ENCODE measurements around the gene NOS1.

The NOS1 gene

GRCh38 chr12:117329756-117330155 is 31.7 kb downstream of the NOS1 start:
- no peak for DNase-seq

- DNase-seq: no peak
Observed at GRCh38 chr12:117328556-117329100, 32.8 kb downstream of the NOS1 start.

GRCh38 chr12:117322428-117322827 is 39.0 kb downstream of the NOS1 start:
- DNase-seq: no peak

- DNase-seq: no peak
Observed at GRCh38 chr12:117321572-117321971, 39.9 kb downstream of the NOS1 start.

- no peak for DNase-seq
Observed at GRCh38 chr12:117318591-117318990, 42.8 kb downstream of the NOS1 start.

DNA sequence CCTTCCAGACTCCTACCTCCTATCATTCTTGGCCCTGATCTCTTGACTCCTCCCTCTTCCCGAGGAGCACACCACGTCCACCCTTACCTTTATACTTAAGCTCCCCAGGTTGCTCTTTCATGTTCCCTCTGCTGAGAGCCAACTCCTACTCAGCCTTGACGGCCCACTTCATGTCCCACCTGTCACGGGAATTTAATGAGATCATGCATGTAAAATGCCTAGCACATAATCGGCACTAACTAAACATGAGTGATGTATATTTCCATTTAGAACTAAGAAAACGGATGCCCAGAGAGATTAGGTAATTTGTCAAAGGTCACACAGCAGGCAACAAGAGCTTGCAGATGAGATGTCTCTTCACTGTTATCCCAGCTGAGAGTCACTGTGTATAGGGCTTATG is 45.1 kb downstream of the NOS1 start:
- no peak for DNase-seq

DNA sequence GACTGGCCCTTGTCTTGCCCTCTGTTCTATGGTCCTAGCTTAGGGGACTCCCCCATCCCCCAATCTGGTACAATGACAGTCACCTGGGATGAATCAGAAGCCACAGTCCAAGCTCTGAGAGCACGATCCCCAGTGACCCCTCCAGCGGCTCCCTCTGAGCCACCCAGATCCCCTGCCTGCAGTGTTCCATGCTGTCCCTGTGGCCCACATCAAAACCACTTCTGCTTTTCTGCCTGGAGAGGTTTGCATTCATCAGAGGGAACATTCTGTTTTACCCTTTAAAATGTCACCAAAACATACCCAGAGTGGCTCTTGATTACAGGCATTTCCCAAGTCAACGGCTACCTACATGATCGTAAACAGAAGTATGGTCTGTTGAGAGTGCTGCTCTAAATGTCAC is 47.5 kb downstream of the NOS1 start:
- DNase-seq: no peak

DNA sequence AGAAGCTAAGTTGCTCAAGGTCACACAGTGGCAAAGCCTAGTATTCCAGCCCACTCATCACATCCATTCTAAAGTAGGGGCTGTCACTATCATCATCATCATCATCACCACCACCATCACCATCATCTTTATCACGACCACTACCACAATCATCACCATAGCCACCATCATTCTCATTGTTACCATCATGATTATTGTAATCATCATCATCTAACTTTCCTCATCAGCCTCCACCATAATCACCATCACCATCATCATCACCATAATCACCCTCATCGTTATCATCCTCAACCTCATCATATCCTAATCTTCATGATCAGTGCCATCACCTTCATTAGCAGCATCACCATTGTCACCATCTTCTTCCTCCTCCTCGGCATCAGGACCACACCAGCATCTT is 48.7 kb downstream of the NOS1 start:
- DNase-seq: no peak

DNA sequence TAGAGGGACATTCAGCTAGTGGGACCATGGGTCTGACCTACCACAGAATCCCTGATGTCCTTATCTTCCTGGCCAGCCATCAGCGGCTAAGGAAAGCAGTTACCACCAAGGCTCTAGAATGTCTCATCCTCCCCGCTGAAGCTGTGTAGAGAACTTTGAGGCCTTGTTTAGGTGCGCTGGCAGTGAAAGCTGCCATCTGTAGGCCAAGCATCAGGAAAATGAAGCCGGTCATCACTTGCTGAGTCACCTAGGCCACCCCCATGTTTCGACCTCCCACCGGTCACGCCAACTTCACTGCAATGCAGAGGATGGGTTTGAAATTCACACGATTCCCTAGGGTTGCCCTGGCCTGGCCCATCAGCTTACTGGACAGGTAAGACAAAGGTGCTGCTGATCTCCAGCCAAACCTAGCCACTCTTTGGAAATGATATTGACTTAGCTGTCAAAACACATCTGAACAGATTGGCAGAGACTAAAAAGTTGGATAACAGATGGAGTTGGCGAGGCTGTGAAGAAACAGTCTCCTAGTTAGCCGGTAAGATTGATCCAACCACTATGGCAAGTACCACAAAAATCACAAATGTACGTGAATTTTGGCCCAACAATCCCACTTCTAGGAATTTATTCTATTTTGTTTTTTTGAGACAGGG is 52.0 kb downstream of the NOS1 start:
- DNase-seq: no peak

- DNase-seq: no peak
Observed at GRCh38 chr12:117300174-117300573, 61.3 kb downstream of the NOS1 start.

- DNase-seq: no peak
Observed at GRCh38 chr12:117298648-117299225, 62.7 kb downstream of the NOS1 start.

- no peak for DNase-seq
Observed at GRCh38 chr12:117298191-117298590, 63.2 kb downstream of the NOS1 start.

DNA sequence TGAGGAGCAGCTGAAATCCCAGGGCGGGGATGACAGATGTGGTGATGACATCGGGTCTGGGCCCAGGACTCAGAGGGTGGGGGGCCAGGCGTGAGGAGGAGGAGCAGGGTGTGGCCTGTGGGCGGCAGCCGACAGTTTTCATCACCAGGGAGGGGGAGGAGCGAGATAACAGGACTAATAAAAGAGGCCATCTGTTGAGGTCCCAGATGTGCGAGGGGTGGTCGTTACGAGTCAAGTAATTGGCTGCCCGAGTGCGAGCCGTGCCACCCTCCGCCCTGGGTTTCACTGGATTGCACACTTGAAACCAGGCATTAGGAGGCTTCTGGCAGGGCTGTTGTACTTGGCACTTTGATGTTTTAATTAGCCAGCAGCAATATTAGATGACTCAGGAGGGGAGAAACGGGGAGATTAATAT is 67.2 kb downstream of the NOS1 start:
- no peak for DNase-seq

DNA sequence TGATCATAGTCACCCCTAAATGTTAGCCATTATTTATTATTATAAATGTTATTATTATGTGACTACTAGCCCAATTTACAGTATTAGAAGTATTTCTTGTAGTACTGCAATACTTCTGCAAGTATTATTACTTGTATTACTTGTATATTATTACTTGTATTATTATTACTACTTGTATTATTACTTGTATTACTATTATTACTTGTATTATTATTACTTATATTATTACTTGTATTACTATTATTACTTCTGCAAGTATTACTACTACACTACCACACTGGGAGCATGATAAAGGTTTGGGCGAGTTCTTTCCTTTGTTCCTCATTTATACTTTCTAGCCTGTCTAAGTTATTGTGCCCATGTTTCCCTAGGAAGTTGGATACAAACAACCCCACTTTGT is 67.9 kb downstream of the NOS1 start:
- DNase-seq: no peak

DNA sequence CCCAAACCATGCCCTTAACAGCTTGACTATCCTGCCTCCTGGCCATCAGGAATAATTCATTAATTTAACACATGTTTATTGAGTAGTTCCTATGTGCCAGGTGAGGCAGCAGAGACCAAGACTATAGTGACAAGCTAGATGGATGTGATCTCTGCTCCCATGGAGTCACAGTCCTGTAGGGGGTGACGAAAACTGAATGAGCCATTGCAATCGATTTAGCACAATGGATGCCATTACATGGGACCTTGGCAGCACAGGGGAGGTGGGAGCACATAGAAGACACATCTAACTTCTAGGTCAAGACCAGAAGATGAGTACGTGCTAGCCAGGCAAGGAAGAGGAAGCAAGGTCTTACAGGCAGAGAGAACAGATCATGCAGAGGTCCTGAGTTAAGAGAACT is 68.7 kb downstream of the NOS1 start:
- no peak for DNase-seq

DNA sequence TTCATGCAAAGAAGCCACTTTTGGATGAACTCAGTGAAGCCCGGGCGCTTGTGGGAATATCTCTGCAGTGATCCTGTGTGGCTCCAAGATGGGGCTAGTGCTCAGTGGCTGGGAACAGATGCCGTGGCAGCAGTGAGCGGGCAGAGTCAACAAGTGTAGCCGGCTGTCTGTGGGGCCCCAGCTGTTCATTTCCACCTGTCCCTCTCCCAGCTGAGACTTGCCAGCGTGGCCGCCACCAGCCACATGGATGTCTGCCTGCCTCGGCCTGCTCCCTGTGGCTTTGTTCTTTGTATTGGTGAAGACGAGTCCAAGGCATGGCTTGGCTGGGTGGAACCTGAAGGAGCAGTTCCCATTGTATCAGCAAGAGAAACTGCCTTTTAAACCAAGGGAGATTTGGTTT is 77.3 kb downstream of the NOS1 start:
- DNase-seq: no peak

DNA sequence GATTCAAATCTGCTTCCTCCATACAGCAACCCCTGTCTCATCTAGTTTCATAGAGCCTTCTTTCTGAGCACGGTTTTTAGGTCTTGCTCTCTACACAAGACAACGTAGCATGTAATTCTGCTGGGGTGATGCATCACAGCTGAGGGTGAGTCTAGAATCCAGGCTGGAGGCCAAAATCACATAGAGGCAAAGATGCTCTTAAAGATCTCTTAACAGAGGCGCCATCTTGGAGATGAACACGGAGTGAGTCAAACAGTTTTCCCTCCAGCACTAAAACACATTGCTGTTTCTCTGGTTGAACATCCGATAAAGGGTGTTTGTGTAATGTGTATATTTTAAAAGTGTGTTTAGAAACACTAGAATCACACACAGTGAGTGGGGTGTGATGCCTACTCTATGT is 78.9 kb downstream of the NOS1 start:
- no peak for DNase-seq

- no peak for DNase-seq
Observed at GRCh38 chr12:117280019-117280680, 81.3 kb downstream of the NOS1 start.

- no peak for DNase-seq
Observed at GRCh38 chr12:117279606-117280005, 81.8 kb downstream of the NOS1 start.

GRCh38 chr12:117277875-117278274 is 83.6 kb downstream of the NOS1 start:
- DNase-seq: no peak

- no peak for DNase-seq
Observed at GRCh38 chr12:117273091-117273490, 88.3 kb downstream of the NOS1 start.

DNA sequence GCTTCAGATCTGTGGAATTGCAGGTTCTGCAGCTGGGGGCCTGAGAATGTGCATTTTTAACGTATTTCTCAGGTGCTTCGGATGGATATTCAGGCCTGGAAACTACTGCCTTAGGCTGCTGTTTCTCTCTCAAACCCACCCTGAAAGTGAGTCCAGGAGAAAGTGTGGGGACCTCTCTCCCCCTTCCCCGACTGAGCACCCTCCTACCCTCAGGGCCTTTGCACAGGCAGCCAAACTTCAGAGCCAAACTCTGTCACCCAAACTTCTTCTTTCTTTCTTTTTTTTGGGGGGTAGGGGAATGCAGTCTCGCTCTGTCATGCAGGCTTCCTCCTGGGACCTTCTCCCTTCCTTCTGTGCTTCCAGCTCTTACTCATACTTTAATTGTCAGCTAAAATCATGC is 88.7 kb downstream of the NOS1 start:
- no peak for DNase-seq

GRCh38 chr12:117262749-117263148 is 98.7 kb downstream of the NOS1 start:
- DNase-seq: no peak

- no peak for DNase-seq
Observed at GRCh38 chr12:117261247-117261646, 100.2 kb downstream of the NOS1 start.

Data from activated CD4-positive, alpha-beta T cell treated with anti-CD3 and anti-CD28 coated beads, Interleukin-2, amount 50 U/mL, for 16 hours (primary cell).